H54 (cell line): ENCODE measurements around the gene INTS2.
"Not testable (repeated sequence)": the region's sequence is repeated elsewhere in the genome, so short reads cannot be mapped to it uniquely, and the experiment has no call there.

Source experiments
- DNase-seq: peaks from one replicate; pipeline ENCODE4 v3.0.0; 2011; ENCODE audit warnings: low spot score, mixed read lengths; ENCODE audit not compliant: insufficient read length
- FAIRE-seq: peaks from 3 replicates; lab custom pipeline; 2011; peaks lifted over from hg19 to GRCh38; lab: Jason Lieb, UNC
- POLR2A ChIP-seq: IDR thresholded peaks from 2 replicates; pipeline ENCODE4 v1.6.1; 2011; ENCODE audit warnings: low read depth, mild to moderate bottlenecking, low read length

The INTS2 gene

DNA sequence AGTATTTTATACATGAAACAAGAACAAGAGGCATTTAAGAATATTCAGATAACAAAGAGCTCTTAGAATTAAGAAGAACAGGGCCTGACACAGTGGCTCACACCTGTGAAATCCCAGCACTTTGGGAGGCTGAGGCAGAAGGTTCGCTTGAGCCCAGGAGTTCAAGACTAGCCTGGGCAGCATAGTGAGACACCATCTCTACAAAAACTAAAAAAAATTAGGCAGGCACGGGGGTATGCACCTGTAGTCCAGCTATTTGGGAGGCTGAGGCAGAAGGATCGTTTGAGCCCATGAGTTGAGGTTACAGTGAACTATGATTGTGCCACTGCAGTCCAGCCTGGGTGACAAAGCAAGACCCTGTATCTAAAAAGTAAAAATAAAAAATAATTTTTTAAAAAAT lies 52.0 kb downstream of the INTS2 start:
- TF ChIP-seq POLR2A: no peak
- no peak for FAIRE-seq
- no peak for DNase-seq

DNA sequence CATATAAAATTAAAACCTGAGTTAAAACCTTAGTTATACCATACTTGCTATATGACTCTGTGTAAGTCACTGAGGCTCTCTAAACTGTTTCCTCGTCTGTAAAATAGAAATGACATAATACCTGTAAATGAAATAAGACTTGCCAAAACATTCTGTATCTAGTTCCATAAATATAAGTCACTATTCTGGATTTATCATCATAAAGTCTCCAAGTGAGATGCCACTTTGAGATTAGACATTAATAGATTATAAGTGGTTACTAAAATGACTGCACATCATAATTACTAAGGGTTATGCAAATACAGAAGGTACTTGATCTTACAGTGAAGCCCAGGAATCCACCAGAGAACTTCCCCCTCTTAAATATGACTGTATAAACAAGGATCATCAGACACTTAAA lies 52.5 kb downstream of the INTS2 start:
- no peak for DNase-seq
- FAIRE-seq: no peak

DNA sequence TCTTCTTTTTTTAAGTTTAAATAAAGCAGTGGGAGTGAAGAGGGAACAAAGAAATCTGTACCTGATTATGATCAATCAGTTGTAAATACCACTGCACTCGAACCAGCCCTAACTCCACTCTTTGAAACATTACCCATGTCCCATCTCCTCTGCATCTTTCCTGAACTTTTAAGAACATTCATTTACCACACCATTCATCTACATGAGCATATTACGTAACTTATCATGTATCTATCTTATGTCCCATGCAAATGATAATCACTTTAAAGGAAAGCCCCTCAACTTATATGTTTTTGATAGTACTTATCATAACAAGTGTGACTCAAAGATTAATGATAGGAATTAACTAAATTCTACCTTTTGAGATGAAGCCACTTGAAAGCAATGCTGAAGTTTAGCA lies 53.7 kb downstream of the INTS2 start:
- FAIRE-seq: no peak

More for the DNA sequence above, 52.5 kb downstream of the INTS2 start:
- no peak for TF ChIP-seq POLR2A

DNA sequence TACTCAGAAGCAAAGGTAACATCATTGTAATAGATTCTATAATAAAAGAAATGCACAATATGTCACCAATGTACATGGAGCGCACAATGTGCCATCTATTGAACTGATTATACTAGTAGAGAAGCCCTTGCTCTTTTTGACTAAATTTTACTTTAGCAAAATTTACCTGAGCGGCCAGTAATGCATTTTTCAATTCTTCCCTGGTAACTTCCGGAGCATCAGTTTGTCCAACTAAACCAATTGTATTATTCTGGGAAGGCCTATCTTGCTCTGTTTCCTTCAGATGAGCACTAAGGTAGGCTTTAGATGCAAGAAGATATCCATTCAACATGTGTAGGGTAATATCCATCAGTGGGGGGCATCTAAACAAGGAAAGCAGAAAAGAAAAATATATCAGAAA lies 55.7 kb downstream of the INTS2 start:
- DNase-seq (no peak), FAIRE-seq (peak; percentile 23)
- no peak for TF ChIP-seq POLR2A

More for the DNA sequence above, 53.7 kb downstream of the INTS2 start:
- DNase-seq: no peak
- TF ChIP-seq POLR2A: no peak

DNA sequence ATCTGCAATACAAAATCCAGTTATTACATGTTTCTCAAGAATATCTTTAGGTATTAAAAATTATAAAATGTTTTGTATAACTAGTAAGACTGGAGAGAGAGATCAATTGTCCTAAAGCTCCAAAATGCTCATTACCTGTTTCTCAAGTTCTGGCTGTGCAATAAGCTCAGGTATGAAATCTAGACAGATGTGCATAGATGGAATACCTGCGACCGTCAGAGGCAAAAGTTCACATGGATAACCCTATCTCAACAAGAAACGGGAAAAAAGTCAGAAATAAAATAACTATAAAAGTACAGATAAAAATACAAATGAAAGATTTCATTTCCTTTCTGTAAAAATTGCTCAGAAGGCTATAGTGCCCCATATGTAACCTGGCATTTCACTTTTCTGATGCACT lies 58.6 kb downstream of the INTS2 start:
- no peak for TF ChIP-seq POLR2A

DNA sequence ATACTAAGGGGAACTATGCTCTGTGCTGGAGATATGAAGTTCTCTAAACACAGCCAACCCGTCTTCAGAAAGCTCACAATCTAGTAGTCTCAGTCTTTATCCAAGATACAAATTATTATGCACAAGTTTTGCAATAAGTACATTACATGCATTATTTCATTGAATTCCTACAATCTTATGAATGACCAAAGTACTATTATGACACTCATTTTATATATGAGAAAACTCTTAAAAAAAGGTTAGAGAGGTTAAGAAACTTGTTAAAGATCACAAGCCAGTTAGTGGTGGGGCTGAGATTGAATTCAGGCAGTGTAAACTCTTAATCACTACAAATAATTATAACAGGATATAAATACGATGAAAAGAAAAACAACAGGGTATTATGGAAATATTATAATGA lies 59.7 kb downstream of the INTS2 start:
- no peak for TF ChIP-seq POLR2A
- FAIRE-seq (no peak), DNase-seq (no peak)

More for the DNA sequence above, 58.6 kb downstream of the INTS2 start:
- FAIRE-seq (no peak), DNase-seq (no peak)

DNA sequence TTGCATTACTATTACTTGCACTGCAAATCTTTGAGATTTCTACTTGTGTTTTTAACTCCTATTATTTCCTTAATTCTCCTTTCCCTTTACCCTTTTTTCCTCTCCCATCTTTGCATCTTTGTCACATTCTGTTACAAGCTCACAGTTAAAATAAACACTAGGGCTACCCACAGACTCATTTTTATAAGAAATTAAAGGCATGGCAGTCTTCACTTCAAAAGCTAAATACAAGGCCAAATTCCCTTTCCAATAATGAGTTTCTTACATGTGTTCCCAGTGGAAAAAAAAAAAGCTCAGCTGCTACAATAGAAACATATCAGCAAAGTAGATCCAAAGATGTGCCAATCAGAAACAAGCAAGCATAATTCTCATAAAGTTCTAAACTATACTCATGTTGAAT lies 60.7 kb downstream of the INTS2 start:
- DNase-seq (no peak), FAIRE-seq (no peak)
- TF ChIP-seq POLR2A: no peak

DNA sequence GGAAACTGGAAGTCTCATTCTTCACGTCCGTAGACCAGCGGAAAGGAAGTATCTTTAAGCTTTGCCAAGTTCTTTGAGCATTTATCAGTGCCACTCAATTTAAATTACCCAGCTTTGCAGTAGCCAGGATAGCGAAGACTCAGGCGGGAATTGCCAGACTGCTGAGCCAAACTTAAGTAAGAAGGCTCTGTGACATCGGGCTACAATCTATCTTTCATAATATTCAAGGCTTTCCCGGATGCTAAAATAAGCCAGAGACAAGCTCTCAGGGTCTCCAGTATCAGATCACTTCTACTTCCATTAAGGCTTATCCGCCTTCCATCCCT lies 64.0 kb downstream of the INTS2 start:
- DNase-seq: peak; percentile 7
- no peak for FAIRE-seq

DNA sequence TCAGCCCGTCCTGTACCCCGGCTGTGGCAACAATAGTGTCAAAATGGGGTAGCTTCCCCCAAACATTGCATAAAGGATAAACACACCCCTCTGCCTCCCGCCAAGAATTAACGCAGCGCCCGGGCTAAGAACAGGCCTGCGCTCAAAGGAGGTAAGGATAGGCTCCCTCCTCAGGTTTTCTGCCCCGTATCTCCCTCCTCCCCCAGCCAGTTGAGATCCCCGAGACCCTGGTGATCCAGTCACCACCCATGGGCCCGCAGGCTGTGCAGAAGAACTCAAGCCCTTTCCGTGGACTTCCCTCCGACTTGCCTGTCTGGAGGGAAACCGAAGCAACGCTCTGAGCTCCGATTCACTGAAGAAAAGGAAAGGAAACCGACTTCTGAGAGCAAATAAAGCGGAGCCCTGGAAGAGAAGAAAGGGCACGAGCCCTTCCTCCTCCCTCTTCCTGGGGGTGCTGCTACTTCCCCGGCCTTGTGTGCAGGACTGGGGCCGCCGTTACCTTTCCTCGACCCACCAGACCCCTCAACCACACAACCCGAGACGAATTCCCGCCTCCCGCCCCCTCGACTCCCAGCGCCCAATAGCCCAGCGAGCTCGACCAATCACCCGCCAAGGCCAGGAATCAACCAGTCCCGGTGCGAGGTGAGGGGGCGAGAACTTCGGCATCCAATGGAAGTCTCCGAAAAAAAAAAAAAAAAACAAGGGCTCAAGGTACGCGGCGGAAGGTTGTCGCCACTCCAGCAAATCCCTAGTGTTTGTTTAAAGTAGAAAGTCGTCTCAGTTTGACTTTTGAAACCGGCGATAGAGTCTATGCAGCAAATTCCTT lies 64.6 kb downstream of the INTS2 start, which contains the start of gene BRIP1:
Gene BRIP1 (minus strand): TSS at position 554 of the 826 bp plus-strand sequence. CDS start 1,989 bp downstream, outside the sequence.
- peak; percentile 94 for DNase-seq
- no peak; the same call in none of the 2 replicates for TF ChIP-seq POLR2A
- FAIRE-seq: peak; percentile 99

More for the DNA sequence above, 64.0 kb downstream of the INTS2 start:
- TF ChIP-seq POLR2A: no peak

DNA sequence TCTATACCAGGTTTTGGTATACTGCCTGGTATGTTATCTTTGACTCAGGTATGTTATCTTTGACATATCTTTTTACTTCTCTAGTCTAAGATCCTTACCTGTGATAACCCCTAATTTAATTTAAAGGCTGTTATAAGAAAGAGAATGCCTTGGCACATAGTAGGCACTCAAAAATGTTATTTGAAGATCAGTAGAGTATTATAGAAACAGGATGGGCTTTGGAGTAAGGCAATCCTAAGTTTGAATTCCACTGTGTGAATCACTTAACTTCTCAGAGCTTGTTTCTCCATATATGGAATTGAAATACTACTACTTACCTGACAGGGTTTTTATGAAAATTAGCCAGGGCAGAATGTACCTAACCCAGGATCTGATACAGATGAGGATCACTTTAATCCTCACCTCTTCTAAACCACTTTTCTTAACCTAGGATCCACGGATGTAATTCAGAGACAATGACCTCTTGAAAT lies 65.6 kb downstream of the INTS2 start:
- DNase-seq: no peak
- FAIRE-seq: peak; percentile 11
- TF ChIP-seq POLR2A: no peak

DNA sequence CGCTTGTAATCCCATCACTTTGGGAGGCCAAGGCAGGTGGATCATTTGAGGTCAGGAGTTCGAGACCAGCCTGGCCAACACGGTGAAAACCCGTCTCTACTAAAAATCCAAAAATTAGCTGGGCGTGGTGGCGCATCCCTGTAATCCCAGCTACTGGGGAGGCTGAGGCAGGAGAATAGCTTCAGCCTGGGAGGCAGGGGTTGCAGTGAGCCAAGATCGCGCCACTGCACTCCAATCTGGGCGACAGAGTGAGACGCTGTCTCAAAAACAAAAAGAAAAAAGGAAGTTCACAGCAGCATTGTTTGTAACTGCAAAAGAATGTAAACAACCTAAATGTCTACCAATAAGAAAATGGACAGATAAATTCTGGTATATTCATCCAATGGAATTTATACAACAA lies 67.4 kb downstream of the INTS2 start:
- DNase-seq, FAIRE-seq: not testable (repeated sequence)

DNA sequence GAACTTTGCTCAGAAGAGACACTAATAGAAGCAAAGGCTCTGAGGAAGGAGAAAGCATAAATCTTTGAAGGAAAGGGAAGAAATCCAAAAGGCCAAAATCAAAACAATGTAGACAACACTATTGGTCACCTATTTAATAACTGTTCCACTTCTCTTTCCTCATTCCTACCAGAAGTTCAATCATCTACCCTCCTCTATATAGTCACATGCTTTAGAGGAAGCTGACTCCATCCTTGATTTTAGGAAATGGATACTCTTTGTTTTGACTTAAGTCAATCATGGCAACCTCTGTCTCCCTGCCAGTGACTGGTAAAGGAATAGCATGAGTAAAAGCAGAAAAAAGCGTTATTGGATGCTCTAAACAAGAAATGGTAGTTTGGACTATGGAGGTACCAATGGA lies 71.7 kb downstream of the INTS2 start:
- peak; percentile 79 for FAIRE-seq
- no peak for DNase-seq
- no peak for TF ChIP-seq POLR2A

DNA sequence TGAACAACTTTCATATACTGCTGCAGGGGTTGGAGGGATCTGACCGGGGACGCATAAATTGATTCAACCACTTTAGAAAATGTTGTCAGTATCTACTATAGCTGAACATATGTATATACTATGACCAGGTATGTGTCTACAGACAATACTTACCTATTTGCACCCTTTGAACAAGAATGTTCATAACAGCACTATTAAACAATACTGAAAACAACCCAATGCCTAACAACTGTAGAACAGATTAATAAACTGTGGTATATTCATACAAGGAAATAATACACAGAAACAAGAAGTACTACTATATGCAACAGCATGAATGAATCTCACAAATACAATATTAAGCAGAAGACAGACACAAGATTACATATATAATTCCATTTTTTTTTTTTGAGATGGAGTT lies 74.9 kb downstream of the INTS2 start:
- TF ChIP-seq POLR2A: no peak
- FAIRE-seq (peak; percentile 60), DNase-seq (no peak)

DNA sequence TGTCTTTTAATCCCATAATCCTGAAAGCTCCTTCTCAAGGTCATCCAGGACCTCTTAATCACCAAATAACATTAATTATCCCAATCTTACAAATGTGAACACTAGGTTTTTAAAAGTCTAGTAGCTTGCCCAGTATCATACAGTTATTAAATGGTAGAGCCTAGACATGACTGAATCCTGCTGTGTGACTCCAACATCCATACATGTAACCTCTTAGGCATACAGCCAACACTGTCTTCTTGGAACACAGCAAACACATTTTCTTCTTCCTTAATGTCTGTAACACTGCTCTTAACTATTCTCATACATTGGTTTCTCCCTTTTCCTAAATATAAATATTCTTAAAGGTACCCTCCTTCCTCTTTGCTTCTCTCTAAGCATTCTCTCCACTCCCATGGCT lies 78.1 kb downstream of the INTS2 start:
- no peak for TF ChIP-seq POLR2A
- FAIRE-seq: peak; percentile 81

DNA sequence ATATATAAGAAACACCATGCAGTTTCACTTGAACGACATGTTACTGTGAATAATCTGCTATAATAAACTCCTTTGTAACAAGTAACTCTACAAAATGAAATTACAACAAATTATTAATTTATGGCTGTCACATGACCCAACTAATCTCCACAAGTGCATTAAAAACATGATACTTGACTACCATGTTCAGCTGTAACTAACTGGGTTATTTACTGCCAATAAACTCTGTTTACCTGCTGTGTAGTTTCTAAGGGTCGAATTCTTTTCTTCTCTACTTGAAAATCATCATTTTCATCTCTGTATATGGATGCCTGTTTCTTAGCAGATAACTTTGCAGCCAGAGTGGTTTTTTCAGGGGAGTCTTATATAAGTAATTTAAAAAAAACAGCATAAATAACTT lies 78.9 kb downstream of the INTS2 start:
- peak; percentile 61 for FAIRE-seq
- no peak for DNase-seq
- TF ChIP-seq POLR2A: no peak

More for the DNA sequence above, 78.1 kb downstream of the INTS2 start:
- DNase-seq: no peak
